Left lung (tissue), 10 donors: ENCODE measurements around the gene TAS2R40. TPM values are rescaled to one million over a fixed set of nuclear protein-coding genes. Genes with fewer than 3 reads are reported as not detected.

Experiments
- ATAC-seq: fragments of 200-7000 bp; cut with Tn5 transposase; one replicate; pipeline ENCODE4 v1.9.1; 2020; ENCODE audit warnings: moderate library complexity
- DNase-seq, 4 donors: peaks; one replicate each; pipeline ENCODE4 v3.0.0-alpha.2; 2013 to 2020
- H3K27ac ChIP-seq, 2 donors: fragments of 200-600 bp; sonication (generic) in 1 of 2; one replicate each; pipeline versions ENCODE4 v1.5.0 to v1.8.0; 2020 to 2021
- H3K27me3 ChIP-seq, 2 donors: fragments of 200-600 bp; sonication (generic) in 1 of 2; one replicate each; pipeline versions ENCODE4 v1.5.0 to v1.8.0; 2020 to 2021
- H3K36me3 ChIP-seq, 2 donors: fragments of 200-600 bp; sonication (generic) in 1 of 2; one replicate each; pipeline versions ENCODE4 v1.5.0 to v1.8.0; 2020 to 2021
- H3K4me1 ChIP-seq, 2 donors: fragments of 200-600 bp; one replicate each; pipeline ENCODE4 v1.8.0; 2021
- H3K4me3 ChIP-seq, 2 donors: fragments of 200-600 bp; sonication (generic) in 1 of 2; one replicate each; pipeline versions ENCODE4 v1.5.0 to v1.8.0; 2020 to 2021; ENCODE audit warnings: mild to moderate bottlenecking in 1 of 2
- H3K9me3 ChIP-seq, 2 donors: fragments of 200-600 bp; sonication (generic) in 1 of 2; one replicate each; pipeline versions ENCODE4 v1.5.0 to v1.8.0; 2020 to 2021
- intact Hi-C, 2 donors: fragments of 100-400 bp; cut with DNase I; formaldehyde crosslinking; loops; one replicate each; pipeline versions ENCODE4 v1.11.2 to v1.14.2; 2022
- polyA plus RNA-seq, 6 donors: library from polyadenylated mRNA; unstranded; fragments of 120-200 nt; gene quantifications; one replicate each; pipeline ENCODE4 v1.2.1, GENCODE V29; 2013; ENCODE audit not compliant: insufficient read length in 6 of 6
- total RNA-seq, 2 donors: library from RNA; stranded (reverse); fragmentation: NEBNext Ultra II Directional; extraction: Animal tissue kit (Norgen Biotek cat#: 25700); gene quantifications; one replicate each; pipeline ENCODE4 v1.2.1, GENCODE V29; 2021
- TF ChIP-seq, protein P1 (sequence below), 2 donors: fragments of 200-600 bp; sonication (generic) in 1 of 2; IDR thresholded peaks; one replicate each; pipeline versions ENCODE4 v1.5.0 to v1.8.0; 2021; ENCODE audit warnings: antibody characterized with exemption in 2 of 2
- donor health status: DM: no; HTN: yes; CAD: no.
- donor health status: DM: no; HTN: no; CAD: no.

TAS2R40 gene
- total and polyA plus RNA-seq, 8 donors = not detected

DNA sequence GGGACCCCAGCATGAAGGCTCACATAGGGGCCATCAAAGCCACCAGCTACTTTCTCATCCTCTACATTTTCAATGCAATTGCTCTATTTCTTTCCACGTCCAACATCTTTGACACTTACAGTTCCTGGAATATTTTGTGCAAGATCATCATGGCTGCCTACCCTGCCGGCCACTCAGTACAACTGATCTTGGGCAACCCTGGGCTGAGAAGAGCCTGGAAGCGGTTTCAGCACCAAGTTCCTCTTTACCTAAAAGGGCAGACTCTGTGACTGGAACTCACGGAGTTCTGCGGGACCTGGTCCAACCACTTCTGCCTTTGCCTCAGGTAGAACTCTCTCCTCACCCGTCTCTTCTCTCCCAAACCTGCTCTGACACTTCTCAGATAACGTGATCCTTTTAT lies 945 bp downstream of the TAS2R40 start:
- no peaks in the 10 kb centered on the region for H3K36me3 ChIP-seq
- DNase-seq = peak in 2 of 4 donors; percentile 76 to 80
- no peaks in the 10 kb centered on the region for H3K9me3 ChIP-seq
- H3K4me1 ChIP-seq = peaks cover 0 to 16% of the 10 kb centered on the region in 2 donors
- intact Hi-C loops = no loop called here
- no peak overlapping the region for H3K4me3 ChIP-seq
- ATAC-seq = peak; percentile 69
- TF ChIP-seq, protein P1, sequence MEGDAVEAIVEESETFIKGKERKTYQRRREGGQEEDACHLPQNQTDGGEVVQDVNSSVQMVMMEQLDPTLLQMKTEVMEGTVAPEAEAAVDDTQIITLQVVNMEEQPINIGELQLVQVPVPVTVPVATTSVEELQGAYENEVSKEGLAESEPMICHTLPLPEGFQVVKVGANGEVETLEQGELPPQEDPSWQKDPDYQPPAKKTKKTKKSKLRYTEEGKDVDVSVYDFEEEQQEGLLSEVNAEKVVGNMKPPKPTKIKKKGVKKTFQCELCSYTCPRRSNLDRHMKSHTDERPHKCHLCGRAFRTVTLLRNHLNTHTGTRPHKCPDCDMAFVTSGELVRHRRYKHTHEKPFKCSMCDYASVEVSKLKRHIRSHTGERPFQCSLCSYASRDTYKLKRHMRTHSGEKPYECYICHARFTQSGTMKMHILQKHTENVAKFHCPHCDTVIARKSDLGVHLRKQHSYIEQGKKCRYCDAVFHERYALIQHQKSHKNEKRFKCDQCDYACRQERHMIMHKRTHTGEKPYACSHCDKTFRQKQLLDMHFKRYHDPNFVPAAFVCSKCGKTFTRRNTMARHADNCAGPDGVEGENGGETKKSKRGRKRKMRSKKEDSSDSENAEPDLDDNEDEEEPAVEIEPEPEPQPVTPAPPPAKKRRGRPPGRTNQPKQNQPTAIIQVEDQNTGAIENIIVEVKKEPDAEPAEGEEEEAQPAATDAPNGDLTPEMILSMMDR (IDR thresholded peaks at IDR 0.05) = peak in 1 of 2 donors; percentile 15
- no peaks in the 10 kb centered on the region for H3K27me3 ChIP-seq
- peak overlapping the region in 1 of 2 donors; percentile 93 for H3K27ac ChIP-seq

DNA sequence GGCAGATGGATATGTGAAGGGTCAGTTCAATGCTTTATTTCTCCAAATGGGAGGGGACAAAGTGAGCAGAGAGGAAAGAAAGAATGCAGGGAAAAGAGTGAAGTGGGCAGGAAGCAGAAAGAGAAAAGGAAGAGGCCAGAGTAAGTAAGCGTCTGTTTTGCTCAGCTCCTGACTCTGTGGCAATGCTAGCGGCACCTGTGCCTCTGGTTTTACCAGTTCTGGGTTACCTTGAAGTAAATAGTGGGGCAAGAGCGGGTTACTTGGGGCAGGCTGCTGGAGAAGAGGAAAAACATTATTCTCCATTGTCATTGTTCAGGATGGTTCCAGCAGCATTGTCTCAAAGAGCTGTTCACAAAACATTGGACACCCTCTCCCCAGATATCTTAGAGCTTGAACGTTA lies 1.9 kb downstream of the TAS2R40 start:
- Histone ChIP-seq H3K4me1 (peaks cover 0 to 21% of the 10 kb centered on the region in 2 donors), H3K27ac (peak overlapping the region in 1 of 2 donors; percentile 93), H3K4me3 (no peak overlapping the region), H3K36me3 (no peaks in the 10 kb centered on the region), H3K27me3 (no peaks in the 10 kb centered on the region), H3K9me3 (no peaks in the 10 kb centered on the region)
- TF ChIP-seq, protein P1 (IDR thresholded peaks at IDR 0.05) = no peak
- intact Hi-C loops = no loop called here
- ATAC-seq (no peak), DNase-seq (peak in 1 of 4 donors; percentile 27)

DNA sequence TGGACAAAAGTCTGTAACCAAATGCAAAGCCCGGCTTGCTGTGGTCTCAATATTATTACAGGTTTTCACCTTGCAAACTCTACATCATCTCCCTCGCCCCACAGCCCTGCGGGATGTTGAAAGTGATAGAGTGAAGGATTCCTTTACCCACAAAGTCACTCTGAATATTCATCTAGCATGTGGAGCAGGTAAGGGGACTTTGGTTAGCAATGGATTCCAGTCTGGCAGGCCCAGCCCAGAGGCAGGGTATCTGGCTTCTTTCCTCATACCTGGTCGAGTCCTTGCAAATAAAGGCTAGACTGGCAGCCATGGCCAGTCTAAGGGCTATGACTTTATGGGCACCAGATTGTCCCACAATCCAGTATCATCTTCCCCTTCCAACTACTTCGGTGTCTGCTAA lies 3.2 kb downstream of the TAS2R40 start:
- Histone ChIP-seq H3K27ac (no peak overlapping the region), H3K4me3 (no peak overlapping the region), H3K36me3 (no peaks in the 10 kb centered on the region), H3K27me3 (no peaks in the 10 kb centered on the region), H3K4me1 (peaks cover 0 to 21% of the 10 kb centered on the region in 2 donors), H3K9me3 (no peaks in the 10 kb centered on the region)
- ATAC-seq (no peak), DNase-seq (no peak)
- TF ChIP-seq, protein P1 (IDR thresholded peaks at IDR 0.05) = no peak
- intact Hi-C loops = no loop called here

DNA sequence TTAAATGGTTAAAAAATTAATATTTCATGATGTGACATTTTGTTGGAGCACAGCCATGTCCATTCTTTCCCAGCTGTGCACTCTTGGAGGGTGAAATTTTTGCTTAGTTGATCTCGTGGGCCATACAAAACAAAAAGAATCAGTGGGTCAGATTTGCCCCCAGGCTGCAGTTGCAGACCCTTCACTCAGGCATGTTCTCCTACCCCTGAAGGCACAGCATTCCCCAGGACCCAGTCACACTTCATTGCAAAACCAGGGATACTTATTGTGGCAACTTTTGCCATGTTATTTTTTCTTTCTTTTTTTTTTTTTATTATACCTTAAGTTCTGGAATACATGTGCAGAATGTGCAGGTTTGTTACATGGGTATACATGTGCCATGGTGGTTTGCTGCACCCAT lies 6.0 kb downstream of the TAS2R40 start:
- DNase-seq (no peak), ATAC-seq (no peak)
- TF ChIP-seq, protein P1 (IDR thresholded peaks at IDR 0.05) = no peak
- peaks cover 0 to 14% of the 10 kb centered on the region in 2 donors for H3K4me1 ChIP-seq
- intact Hi-C loops = no loop called here
- H3K4me3 ChIP-seq = no peak overlapping the region
- H3K27me3 ChIP-seq = no peaks in the 10 kb centered on the region
- H3K27ac ChIP-seq = no peak overlapping the region
- H3K36me3 ChIP-seq = no peaks in the 10 kb centered on the region
- no peaks in the 10 kb centered on the region for H3K9me3 ChIP-seq

DNA sequence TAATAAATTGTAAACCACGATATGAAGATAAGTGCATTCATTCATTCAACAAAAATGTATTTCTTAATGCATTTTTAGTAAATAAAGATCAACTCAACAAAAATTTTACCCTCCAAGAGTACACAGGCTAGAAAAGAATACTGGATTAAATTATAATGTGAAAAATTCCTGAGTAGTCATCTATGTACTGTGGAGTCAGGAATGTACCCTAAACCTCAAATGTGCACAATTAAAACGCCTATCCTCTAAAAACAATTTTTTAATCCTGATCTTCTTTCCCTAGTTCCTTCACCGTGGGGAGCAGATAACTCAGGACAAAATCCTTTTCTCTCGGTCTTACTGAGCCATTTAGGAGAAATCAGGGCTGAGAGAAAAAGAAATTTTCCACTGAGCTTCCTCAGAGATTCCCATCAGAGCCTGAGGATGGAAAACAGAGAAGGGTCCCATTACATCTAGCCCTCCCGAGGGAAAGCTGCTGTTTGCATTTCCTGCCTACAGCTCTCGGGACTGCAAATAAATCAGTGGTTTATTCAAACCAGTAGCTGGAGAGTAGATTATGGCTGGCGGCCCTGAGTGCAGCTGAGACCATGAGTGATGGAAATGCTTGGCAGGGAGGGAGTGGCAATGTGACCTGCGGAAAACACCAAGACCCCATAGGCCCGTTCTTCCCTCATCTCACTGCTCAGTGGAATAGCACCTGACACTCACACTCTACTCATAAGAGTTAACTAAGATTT lies 7.4 kb downstream of the TAS2R40 start:
- Histone ChIP-seq H3K9me3 (no peaks in the 10 kb centered on the region), H3K27ac (no peak overlapping the region), H3K36me3 (no peaks in the 10 kb centered on the region), H3K4me1 (peaks cover 0 to 12% of the 10 kb centered on the region in 2 donors), H3K27me3 (no peaks in the 10 kb centered on the region), H3K4me3 (no peak overlapping the region)
- ATAC-seq = no peak
- intact Hi-C loops = no loop called here
- no peak for DNase-seq
- TF ChIP-seq, protein P1 (IDR thresholded peaks at IDR 0.05) = no peak
